Sigmoid colon (tissue), 7 donors: ENCODE results near the gene TRPM2. TPM values are rescaled to one million over a fixed set of nuclear protein-coding genes. Genes with fewer than 3 reads are reported as not detected.
A peak's percentile ranks its signal among the peaks of the same experiment; 100 is the strongest.

ENCODE experiments used
- DNase-seq: peaks from one replicate; pipeline ENCODE4 v3.0.0-alpha.2; 2019
- H3K27ac ChIP-seq, 4 donors: fragments of 200-600 bp; sonication (generic); one replicate each; pipeline ENCODE4 v1.5.1; 2016 to 2019; ENCODE audit warnings: mild to moderate bottlenecking in 1 of 4
- H3K27me3 ChIP-seq, 3 donors: fragments of 200-600 bp; sonication (generic); one replicate each; pipeline ENCODE4 v1.5.1; 2019; ENCODE audit warnings: mild to moderate bottlenecking in 1 of 3
- H3K36me3 ChIP-seq, 4 donors: fragments of 200-600 bp; sonication (generic); one replicate each; pipeline ENCODE4 v1.5.1; 2016 to 2019
- H3K4me1 ChIP-seq, 4 donors: fragments of 200-600 bp; sonication (generic); one replicate each; pipeline ENCODE4 v1.5.1; 2017 to 2019
- H3K4me3 ChIP-seq, 4 donors: fragments of 200-600 bp; sonication (generic); one replicate each; pipeline ENCODE4 v1.5.1; 2017 to 2019; ENCODE audit warnings: mild to moderate bottlenecking in 2 of 4, moderate library complexity in 1 of 4
- H3K9me3 ChIP-seq, 4 donors: fragments of 200-600 bp in 3 of 4; sonication (generic) in 3 of 4; one replicate each; pipeline versions ENCODE4 v1.5.1 to v1.6.1; 2013 to 2019
- CTCF ChIP-seq, 4 experiments: fragments of 450-650 bp in 3 of 4; fragments of 200-600 bp in 1 of 4; IDR thresholded peaks; one replicate each; pipeline ENCODE4 v1.5.1; 2016 to 2019; ENCODE audit warnings: antibody characterized with exemption in 4 of 4, mild to moderate bottlenecking in 3 of 4, moderate library complexity in 2 of 4
- EP300 ChIP-seq, 4 donors: sonication (generic); formaldehyde crosslinking; IDR thresholded peaks; one replicate each; pipeline ENCODE4 v1.6.1; 2017; ENCODE audit warnings: antibody characterized with exemption in 4 of 4
- POLR2A ChIP-seq, 2 donors: fragments of 450-650 bp; IDR thresholded peaks; one replicate each; pipeline ENCODE4 v1.6.1; 2016; ENCODE audit warnings: antibody characterized with exemption in 2 of 2, mild to moderate bottlenecking in 2 of 2, moderate library complexity in 2 of 2
- POLR2AphosphoS5 ChIP-seq, 4 donors: sonication (generic); formaldehyde crosslinking; IDR thresholded peaks; one replicate each; pipeline ENCODE4 v1.6.1; 2017; ENCODE audit warnings: antibody characterized with exemption in 4 of 4
- WGBS, 2 donors: extraction: QIAGEN DNeasy Blood & Tissue Kit; methylation state at CpG; one replicate each; pipeline ENCODE4 v1.1.7; 2013; 5-methylcytosine and 5-hydroxymethylcytosine counted together
- intact Hi-C: fragments of 100-400 bp; cut with DNase I; formaldehyde crosslinking; loops from one replicate; pipeline ENCODE4 v1.15.1; 2023
- polyA plus RNA-seq, 3 donors: library from polyadenylated mRNA; stranded (reverse); fragments of 200-250 nt; gene quantifications; one replicate each; pipeline ENCODE4 v1.2.3, GENCODE V29; 2013
- total RNA-seq, 4 donors: library from RNA; depleted of rRNA; stranded (reverse); fragments of >200 nt; gene quantifications; one replicate each; pipeline ENCODE4 v1.1.0, GENCODE V29; 2016
- donor health status: healthy with polysubstance abuse.
- donor health status: Bipolar disorder and iron deficiency.
- donor health status: healthy.

TRPM2 gene
- total and polyA plus RNA-seq, 7 donors = 1.6 to 4.9 (median 3.4) TPM

- no peak for DNase-seq
- TF ChIP-seq EP300 (IDR thresholded peaks at IDR 0.05) (no peak), CTCF (IDR thresholded peaks at IDR 0.05) (no peak), POLR2A (IDR thresholded peaks at IDR 0.05) (no peak), POLR2AphosphoS5 (IDR thresholded peaks at IDR 0.05) (no peak)
- WGBS, 2 donors = 48 to 78% methylated on average over 11 of the region's 11 CpGs
- H3K4me1 ChIP-seq = peaks cover 0 to 32% (median 25%) of the 10 kb centered on the region in 4 donors
- intact Hi-C loops = loop anchor here (2.0 to 5.0 kb wide), 2 partner anchors 16 to 102 kb away; partner anchors contain the start of genes CFAP410 and LRRC3
- H3K27ac ChIP-seq = peak overlapping the region; percentile 53 to 81 (median 74)
- H3K4me3 ChIP-seq = peak overlapping the region in 2 of 4 donors; percentile 33 to 42
- H3K36me3 ChIP-seq = no peaks in the 10 kb centered on the region
- no peaks in the 10 kb centered on the region for H3K27me3 ChIP-seq
- H3K9me3 ChIP-seq = no peaks in the 10 kb centered on the region
Measured at GRCh38 chr21:44439211-44439600, 85.8 kb downstream of the TRPM2 start.

- Histone ChIP-seq H3K9me3 (no peaks in the 10 kb centered on the region), H3K4me3 (no peak overlapping the region), H3K36me3 (no peaks in the 10 kb centered on the region), H3K27me3 (no peaks in the 10 kb centered on the region), H3K27ac (no peak overlapping the region), H3K4me1 (peaks cover 0 to 32% (median 25%) of the 10 kb centered on the region in 4 donors)
- 80 to 84% methylated on average over 33 of the region's 33 CpGs for WGBS, 2 donors
- TF ChIP-seq EP300 (IDR thresholded peaks at IDR 0.05) (no peak), POLR2A (IDR thresholded peaks at IDR 0.05) (no peak), CTCF (IDR thresholded peaks at IDR 0.05) (no peak), POLR2AphosphoS5 (IDR thresholded peaks at IDR 0.05) (no peak)
- peak; percentile 59 for DNase-seq
- intact Hi-C loops = no loop called here
Measured at GRCh38 chr21:44440241-44441040, 87.0 kb downstream of the TRPM2 start.

GRCh38 chr21:44441041-44441400 is 87.6 kb downstream of the TRPM2 start:
- 84% methylated on average over 10 of the region's 10 CpGs for WGBS, 2 donors
- H3K27ac ChIP-seq = no peak overlapping the region
- TF ChIP-seq EP300 (IDR thresholded peaks at IDR 0.05) (no peak), POLR2AphosphoS5 (IDR thresholded peaks at IDR 0.05) (no peak), POLR2A (IDR thresholded peaks at IDR 0.05) (no peak), CTCF (IDR thresholded peaks at IDR 0.05) (no peak)
- H3K27me3 ChIP-seq = no peaks in the 10 kb centered on the region
- intact Hi-C loops = no loop called here
- H3K36me3 ChIP-seq = no peaks in the 10 kb centered on the region
- no peaks in the 10 kb centered on the region for H3K9me3 ChIP-seq
- DNase-seq = no peak
- no peak overlapping the region for H3K4me3 ChIP-seq
- peaks cover 0 to 32% (median 25%) of the 10 kb centered on the region in 4 donors for H3K4me1 ChIP-seq

- no peak for TF ChIP-seq POLR2A (IDR thresholded peaks at IDR 0.05)
- Histone ChIP-seq H3K9me3 (no peaks in the 10 kb centered on the region), H3K36me3 (no peaks in the 10 kb centered on the region), H3K27me3 (no peaks in the 10 kb centered on the region), H3K27ac (no peak overlapping the region), H3K4me3 (no peak overlapping the region), H3K4me1 (peaks cover 0 to 31% (median 25%) of the 10 kb centered on the region in 4 donors)
- WGBS, 2 donors = 86 to 89% methylated on average over 20 of the region's 20 CpGs
- DNase-seq = peak; percentile 57
- intact Hi-C loops = no loop called here
Measured at GRCh38 chr21:44441581-44442265, 88.3 kb downstream of the TRPM2 start.
